GM13976 (cell line): ENCODE results near the gene COMMD8.

Source experiments
- DNase-seq: peaks from one replicate; pipeline ENCODE4 v3.0.0; 2012; ENCODE audit warnings: low spot score
- CTCF ChIP-seq: IDR thresholded peaks from 2 replicates; pipeline ENCODE4 v1.5.1; 2012; ENCODE audit warnings: borderline replicate concordance, mild to moderate bottlenecking; ENCODE audit not compliant: insufficient read depth; ENCODE audit errors: extremely low read depth, missing control alignments, control extremely low read depth
- in situ Hi-C: fragments of 300-500 bp; cut with MboI; formaldehyde crosslinking; loops from one replicate; pipeline ENCODE4 v1.12.0; 2022; ENCODE audit warnings: low sequenced_read_pairs, mixed read lengths, inconsistent platforms; ENCODE audit not compliant: unreplicated experiment

The COMMD8 gene

GRCh38 chr4:47434931-47435330, 28.6 kb downstream of the COMMD8 start:
- no peak for DNase-seq

GRCh38 chr4:47432749-47433148, 30.8 kb downstream of the COMMD8 start:
- no peak for TF ChIP-seq CTCF
- in situ Hi-C loops = no loop called here
- no peak for DNase-seq

More at GRCh38 chr4:47434931-47435330, 28.6 kb downstream of the COMMD8 start:
- in situ Hi-C loops = no loop called here
- no peak for TF ChIP-seq CTCF

GRCh38 chr4:47427935-47428334, 35.6 kb downstream of the COMMD8 start:
- TF ChIP-seq CTCF = no peak
- DNase-seq = no peak
- in situ Hi-C loops = no loop called here

GRCh38 chr4:47425628-47426027, 37.9 kb downstream of the COMMD8 start:
- no peak for DNase-seq
- in situ Hi-C loops = no loop called here

GRCh38 chr4:47419296-47419695, 44.2 kb downstream of the COMMD8 start:
- in situ Hi-C loops = no loop called here
- DNase-seq = no peak
- TF ChIP-seq CTCF = no peak

More at GRCh38 chr4:47425628-47426027, 37.9 kb downstream of the COMMD8 start:
- TF ChIP-seq CTCF = no peak

GRCh38 chr4:47418147-47418546, 45.4 kb downstream of the COMMD8 start:
- in situ Hi-C loops = no loop called here

More at GRCh38 chr4:47418147-47418546, 45.4 kb downstream of the COMMD8 start:
- TF ChIP-seq CTCF = no peak
- no peak for DNase-seq
